Endothelial cell of umbilical vein (primary cell): ENCODE measurements around the gene DAZAP1. TPM values are rescaled to one million over a fixed set of nuclear protein-coding genes. Genes with fewer than 3 reads are reported as not detected.

Source experiments
- BruUV-seq: library from RNA; stranded (reverse); fragments of 400-500 nt; replicated peaks from 2 replicates; lab custom pipeline; 2021; lab: Mats Ljungman, UMichigan
- CTCF ChIA-PET: fragments of 300-600, 350-600 bp; sonication (Branson Sonifier 250); formaldehyde crosslinking; loops from one replicate; lab custom pipeline; 2021; ENCODE audit warnings: antibody characterized with exemption, inconsistent platforms; lab: Charles Lee
- POLR2A ChIA-PET: fragments of 300-600, 350-600 bp; sonication (Branson Sonifier 250); formaldehyde crosslinking; loops from one replicate; lab custom pipeline; 2021; ENCODE audit warnings: antibody characterized with exemption, inconsistent platforms; lab: Charles Lee
- DNase-seq: peaks from one replicate; pipeline ENCODE4 v3.0.0-alpha.2; 2011; ENCODE audit warnings: low read depth, low spot score
- FAIRE-seq: peaks from 2 replicates; lab custom pipeline; 2011; peaks lifted over from hg19 to GRCh38; lab: Jason Lieb, UNC
- H2AFZ ChIP-seq: 2 replicates; pipeline ENCODE4 v1.6.0; 2012; ENCODE audit warnings: low read depth, low read length, control low read depth, inconsistent platforms
- H3K27ac ChIP-seq: 2 replicates; pipeline ENCODE4 v1.5.1; 2011; ENCODE audit warnings: low read depth, mild to moderate bottlenecking, control low read depth, low read length, moderate library complexity; ENCODE audit not compliant: insufficient read depth
- H3K27me3 ChIP-seq, 2 experiments: 2 replicates each; pipeline versions ENCODE4 v1.6.0 to v1.6.1; 2011; ENCODE audit warnings: low read length in 2 of 2, mixed read lengths in 1 of 2; ENCODE audit not compliant: control insufficient read depth in 2 of 2, insufficient read depth in 2 of 2
- H3K36me3 ChIP-seq, 2 experiments: 2 replicates in 1 of 2; 3 replicates in 1 of 2; pipeline ENCODE4 v1.5.1; 2011; ENCODE audit warnings: low read length in 2 of 2, mild to moderate bottlenecking in 1 of 2, moderate library complexity in 1 of 2; ENCODE audit not compliant: control insufficient read depth in 2 of 2, insufficient read depth in 2 of 2; ENCODE audit errors: extremely low read depth in 1 of 2
- H3K4me1 ChIP-seq: 3 replicates; pipeline ENCODE4 v1.5.1; 2011; ENCODE audit warnings: mild to moderate bottlenecking, low read length; ENCODE audit not compliant: control insufficient read depth, insufficient read depth; ENCODE audit errors: extremely low read depth
- H3K4me2 ChIP-seq: 2 replicates; pipeline ENCODE4 v1.6.1; 2011; ENCODE audit warnings: low read length, control low read depth, mixed read lengths; ENCODE audit not compliant: insufficient read depth
- H3K4me3 ChIP-seq, 3 experiments: fragments of 200-600 bp in 1 of 3; sonication (generic), shearing (Covaris generic) in 1 of 3; replicated peaks in 1 of 3; 2 replicates each; pipeline ENCODE4 v1.5.1; 2011 to 2016; ENCODE audit warnings: control low read depth in 3 of 3, low read length in 3 of 3, mild to moderate bottlenecking in 2 of 3, inconsistent platforms in 1 of 3, low read depth in 1 of 3, moderate library complexity in 1 of 3; ENCODE audit not compliant: insufficient read depth in 1 of 3
- H3K79me2 ChIP-seq: 2 replicates; pipeline ENCODE4 v1.6.0; 2012; ENCODE audit warnings: low read length, inconsistent platforms; ENCODE audit not compliant: control insufficient read depth, insufficient read depth
- H3K9ac ChIP-seq: replicated peaks from 2 replicates; pipeline ENCODE3; 2011; ENCODE audit warnings: low read length, control low read depth; ENCODE audit not compliant: insufficient read depth; ENCODE audit errors: extremely low read depth
- H3K9me1 ChIP-seq: replicated peaks from 3 replicates; pipeline ENCODE4 v1.6.0; 2011; ENCODE audit warnings: mild to moderate bottlenecking, low read length; ENCODE audit not compliant: control insufficient read depth, insufficient read depth; ENCODE audit errors: extremely low read depth
- H3K9me3 ChIP-seq: replicated peaks from 2 replicates; pipeline ENCODE4 v1.5.1; 2012; ENCODE audit warnings: low read length, inconsistent platforms; ENCODE audit not compliant: control insufficient read depth, insufficient read depth
- H4K20me1 ChIP-seq: replicated peaks from 2 replicates; pipeline ENCODE3; 2011; ENCODE audit warnings: mild to moderate bottlenecking, low read length; ENCODE audit not compliant: control insufficient read depth, insufficient read depth; ENCODE audit errors: extremely low read depth
- CTCF ChIP-seq, 2 donors: IDR thresholded peaks; 1 replicate in 1 of 2; 2 replicates in 1 of 2; pipeline ENCODE4 v1.5.1; 2011; ENCODE audit warnings: low read length in 2 of 2, mild to moderate bottlenecking in 2 of 2, moderate library complexity in 2 of 2, control low read depth in 1 of 2, inconsistent platforms in 1 of 2, low read depth in 1 of 2; ENCODE audit not compliant: insufficient read depth in 1 of 2; ENCODE audit errors: extremely low read depth in 1 of 2
- EZH2 ChIP-seq: IDR thresholded peaks from 2 replicates; pipeline ENCODE4 v1.6.1; 2012; ENCODE audit warnings: borderline replicate concordance, low read depth, mild to moderate bottlenecking, moderate library complexity, low read length, inconsistent platforms; ENCODE audit not compliant: severe bottlenecking
- FOS ChIP-seq: IDR thresholded peaks from 2 replicates; pipeline ENCODE4 v1.6.1; 2011; ENCODE audit warnings: mild to moderate bottlenecking, low read length, moderate library complexity, borderline replicate concordance; ENCODE audit not compliant: insufficient read depth
- GATA2 ChIP-seq: IDR thresholded peaks from 2 replicates; pipeline ENCODE4 v1.7.0; 2011; ENCODE audit warnings: low read depth, mild to moderate bottlenecking, moderate library complexity, mixed read lengths, low read length; ENCODE audit not compliant: insufficient read length, insufficient read depth
- JUN ChIP-seq: IDR thresholded peaks from 2 replicates; pipeline ENCODE4 v1.6.1; 2011; ENCODE audit warnings: borderline replicate concordance, low read depth; ENCODE audit not compliant: insufficient read length, insufficient read depth
- MAX ChIP-seq: IDR thresholded peaks from 2 replicates; pipeline ENCODE4 v1.6.1; 2011; ENCODE audit not compliant: insufficient read depth, insufficient read length
- MYC ChIP-seq: IDR thresholded peaks from one replicate; pipeline ENCODE4 v1.6.1; 2011; ENCODE audit warnings: mild to moderate bottlenecking, low read depth, low read length
- POLR2A ChIP-seq: IDR thresholded peaks from 2 replicates; pipeline ENCODE4 v1.6.1; 2012; ENCODE audit warnings: low read depth, mild to moderate bottlenecking, control low read depth, low read length
- POLR2AphosphoS5 ChIP-seq: IDR thresholded peaks from 2 replicates; pipeline ENCODE4 v1.6.1; 2012; ENCODE audit warnings: low read depth, mild to moderate bottlenecking, control low read depth, low read length, moderate library complexity; ENCODE audit not compliant: insufficient read depth
- dilution Hi-C: fragments of 300-500 bp; cut with MboI; formaldehyde crosslinking; loops from one replicate; pipeline ENCODE4 v1.15.0; 2019; ENCODE audit warnings: low sequenced_read_pairs; ENCODE audit not compliant: extremely low pct_ligation_motif_present
- intact Hi-C: fragments of 100-400 bp; cut with micrococcal nuclease; formaldehyde crosslinking; loops from one replicate; pipeline ENCODE4 v1.10.0; 2022
- polyA plus RNA-seq, 4 experiments: library from polyadenylated mRNA; depleted of rRNA in 3 of 4; stranded (reverse) in 3 of 4; unstranded in 1 of 4; fragments of >200 nt; gene quantifications; 2 replicates each; pipeline versions ENCODE4 v1.2.1 to v1.2.3, GENCODE V29; 2011 to 2012; ENCODE audit warnings: missing spikeins in 1 of 4
- total RNA-seq: library from RNA; stranded (reverse); gene quantifications from 2 replicates; pipeline ENCODE4 v1.2.3, GENCODE V29; 2021

Gene DAZAP1
- total and polyA plus RNA-seq, 2 donors (not counting 3 experiments of a cell fraction or from before 2014, with no cell fraction given) = 50.1 to 187 TPM

DNA sequence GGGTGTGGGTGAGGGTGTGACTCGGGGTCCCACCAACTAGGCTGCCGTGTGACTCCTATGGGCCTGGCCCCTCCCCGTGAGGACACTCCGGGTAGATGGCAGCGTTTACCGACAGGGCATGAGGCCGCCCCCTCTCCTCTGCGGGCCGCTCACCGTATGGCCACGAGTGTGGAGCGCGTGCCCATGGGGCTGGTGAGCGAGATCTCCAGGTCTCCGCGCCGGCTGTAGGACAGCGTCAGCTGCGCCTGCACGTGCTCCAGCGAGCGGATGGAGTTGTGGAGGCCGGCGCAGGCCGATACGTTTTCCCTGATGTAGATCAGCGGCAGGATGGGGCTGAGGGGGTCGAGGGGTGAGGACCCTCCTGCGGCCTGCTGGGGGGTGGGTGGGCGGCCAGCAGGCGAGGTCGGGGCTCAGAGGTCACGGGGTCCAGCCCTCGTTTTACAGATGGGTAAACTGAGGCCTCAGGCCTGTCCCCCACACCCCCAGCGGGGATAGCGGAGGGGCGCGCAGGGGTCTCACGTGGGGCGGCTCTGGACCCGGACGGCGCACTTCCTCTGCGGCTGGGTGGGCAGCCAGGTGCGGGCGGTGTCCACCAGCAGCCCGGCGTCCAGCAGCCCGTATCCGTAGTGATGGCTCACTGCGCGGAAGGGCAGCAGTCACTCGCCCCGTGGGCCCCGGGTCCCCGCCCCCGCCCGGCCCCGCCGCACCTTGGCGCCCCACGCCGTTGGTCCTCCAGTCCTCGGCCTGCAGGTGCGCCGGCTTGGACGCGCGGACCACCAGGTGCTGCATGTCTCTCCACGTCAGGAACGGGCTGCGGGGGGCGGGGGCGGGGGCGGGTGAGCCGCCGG is 76.0 kb downstream of the DAZAP1 start:
- Histone ChIP-seq H3K9me3 (no peaks in the 10 kb centered on the region), H3K4me3 (no peak overlapping the region), H2AFZ (no peak overlapping the region), H4K20me1 (no peaks in the 10 kb centered on the region), H3K9me1 (no peaks in the 10 kb centered on the region), H3K36me3 (no peaks in the 10 kb centered on the region), H3K27me3 (no peaks in the 10 kb centered on the region), H3K9ac (no peak overlapping the region), H3K79me2 (peaks cover 4% of the 10 kb centered on the region), H3K27ac (no peak overlapping the region), H3K4me1 (no peaks in the 10 kb centered on the region), H3K4me2 (no peak overlapping the region)
- POLR2A ChIA-PET = no interaction called here
- BruUV-seq = no TSS peak
- DNase-seq = no peak
- dilution Hi-C loops (no loop called here), intact Hi-C loops (no loop called here)
- TF ChIP-seq POLR2AphosphoS5 (no peak), EZH2 (no peak), JUN (no peak), MYC (no peak), GATA2 (no peak), FOS (no peak), CTCF (IDR thresholded peaks at IDR 0.05; ENCODE audit: extremely low read depth in 1 of 2, insufficient read depth in 1 of 2, low read depth in 1 of 2, low read length in 2 of 2) (no peak), MAX (no peak), POLR2A (no peak)
- CTCF ChIA-PET = no interaction called here
- FAIRE-seq = no peak
